NCI-H2196 treated with DMSO at 0.1 percent for 48 hours (cell line): ENCODE data around the gene TRIM9.

Source experiments
- DNase-seq: peaks from one replicate; lab custom pipeline; 2025; ENCODE audit not compliant: unreplicated experiment; lab: John Stamatoyannopoulos, UW

The TRIM9 gene

DNA sequence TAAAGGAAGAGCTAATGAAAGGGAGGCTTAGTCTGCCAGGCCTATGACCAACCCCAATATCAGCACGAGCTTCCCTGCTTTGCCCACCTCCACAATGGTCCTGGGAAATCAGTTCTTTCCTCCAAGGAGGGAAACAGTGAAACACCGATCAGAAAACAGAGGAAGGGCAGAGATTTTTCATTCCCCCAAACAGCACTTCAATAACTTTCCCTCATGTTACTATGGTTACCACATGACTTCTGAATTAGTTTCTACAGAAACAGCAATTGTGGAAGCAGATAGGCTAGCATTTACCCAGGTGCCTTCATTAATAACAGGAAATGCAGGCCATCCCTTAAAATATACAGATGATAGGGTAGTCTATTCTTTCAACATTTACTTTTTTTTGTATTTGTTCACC is 35.9 kb downstream of the TRIM9 start:
- no peak for DNase-seq

DNA sequence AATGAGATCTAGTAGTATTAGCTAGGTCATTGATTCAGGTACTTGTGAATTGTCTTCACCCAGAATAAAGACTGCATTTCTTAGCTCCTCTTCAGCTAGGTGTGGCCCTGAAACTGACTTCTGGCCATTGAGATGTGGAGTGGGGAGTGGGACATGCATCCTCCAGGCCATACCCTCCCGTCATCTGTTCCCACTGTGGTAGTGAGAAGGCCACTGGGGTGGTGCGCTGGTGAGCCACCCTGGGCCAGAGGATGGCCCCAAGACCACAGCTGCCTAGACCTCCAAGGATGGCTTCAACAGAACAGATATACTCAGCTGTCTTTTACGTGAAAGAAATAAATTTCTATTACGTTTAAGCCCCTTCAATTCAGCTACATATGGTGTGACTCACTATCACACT is 36.5 kb downstream of the TRIM9 start:
- no peak for DNase-seq

- no peak for DNase-seq
Measured at GRCh38 chr14:51056421-51056820, 38.5 kb downstream of the TRIM9 start.

DNA sequence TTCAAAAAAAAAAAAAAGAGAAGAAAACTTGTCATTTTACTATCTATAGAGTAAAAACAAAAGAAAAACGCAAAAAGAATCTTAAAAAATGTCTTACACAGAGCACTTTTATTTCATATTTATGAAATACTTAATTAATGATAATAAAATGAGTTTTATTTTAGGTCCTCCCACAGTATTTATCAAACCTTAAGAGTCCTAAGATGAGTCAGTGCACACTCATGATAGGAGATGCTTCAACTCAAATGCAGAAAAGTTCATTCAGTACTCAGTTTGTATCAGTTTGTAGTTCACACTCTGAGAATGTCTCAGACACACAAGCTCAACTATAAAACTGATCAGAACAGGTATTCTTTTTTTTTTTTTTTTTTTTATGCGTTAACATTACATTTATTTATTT is 41.7 kb downstream of the TRIM9 start:
- DNase-seq, result no peak

GRCh38 chr14:51044961-51045360 is 49.9 kb downstream of the TRIM9 start:
- DNase-seq, result no peak

- DNase-seq, result no peak
Measured at GRCh38 chr14:51041883-51042282, 53.0 kb downstream of the TRIM9 start.

DNA sequence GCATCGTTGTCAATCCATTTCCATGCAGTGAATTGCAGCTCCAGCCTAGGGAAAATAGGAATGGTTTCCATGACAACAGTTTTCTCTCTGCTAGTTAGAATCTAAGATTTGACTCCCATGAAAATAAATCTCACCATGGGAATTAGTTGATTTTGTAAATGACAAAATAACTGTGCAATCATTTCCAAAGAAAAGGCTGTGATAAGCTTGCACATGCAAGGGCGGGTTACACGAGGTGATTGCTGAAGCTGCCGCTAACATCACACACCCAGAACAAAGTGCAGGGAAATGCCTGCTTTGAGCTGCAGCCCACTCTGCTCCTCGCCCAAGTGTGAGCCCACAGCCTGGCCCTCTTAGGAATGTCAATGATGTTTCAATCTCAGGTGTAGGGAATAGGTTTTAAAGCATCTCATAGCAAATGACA is 53.8 kb downstream of the TRIM9 start:
- no peak for DNase-seq

DNA sequence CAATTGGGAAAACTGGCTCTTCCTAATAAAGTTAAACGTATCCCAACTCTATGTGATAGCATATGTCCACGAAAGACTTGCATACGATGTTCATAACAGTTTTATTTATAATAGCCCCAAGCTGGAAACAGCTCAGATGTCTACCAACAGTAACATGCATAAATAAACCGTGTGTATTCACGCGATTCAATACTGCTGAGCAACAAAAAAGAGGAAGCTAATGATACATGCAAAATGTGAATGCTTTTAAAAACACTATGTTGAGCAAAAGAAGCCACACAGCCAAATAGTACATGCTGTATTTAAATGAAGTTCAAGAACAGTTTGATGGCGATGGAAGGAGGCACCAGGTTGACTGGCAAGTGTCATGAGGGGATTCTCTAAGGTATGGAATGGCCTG is 55.7 kb downstream of the TRIM9 start:
- DNase-seq, result no peak

- DNase-seq, result no peak
Measured at GRCh38 chr14:51035611-51036192, 59.2 kb downstream of the TRIM9 start.

DNA sequence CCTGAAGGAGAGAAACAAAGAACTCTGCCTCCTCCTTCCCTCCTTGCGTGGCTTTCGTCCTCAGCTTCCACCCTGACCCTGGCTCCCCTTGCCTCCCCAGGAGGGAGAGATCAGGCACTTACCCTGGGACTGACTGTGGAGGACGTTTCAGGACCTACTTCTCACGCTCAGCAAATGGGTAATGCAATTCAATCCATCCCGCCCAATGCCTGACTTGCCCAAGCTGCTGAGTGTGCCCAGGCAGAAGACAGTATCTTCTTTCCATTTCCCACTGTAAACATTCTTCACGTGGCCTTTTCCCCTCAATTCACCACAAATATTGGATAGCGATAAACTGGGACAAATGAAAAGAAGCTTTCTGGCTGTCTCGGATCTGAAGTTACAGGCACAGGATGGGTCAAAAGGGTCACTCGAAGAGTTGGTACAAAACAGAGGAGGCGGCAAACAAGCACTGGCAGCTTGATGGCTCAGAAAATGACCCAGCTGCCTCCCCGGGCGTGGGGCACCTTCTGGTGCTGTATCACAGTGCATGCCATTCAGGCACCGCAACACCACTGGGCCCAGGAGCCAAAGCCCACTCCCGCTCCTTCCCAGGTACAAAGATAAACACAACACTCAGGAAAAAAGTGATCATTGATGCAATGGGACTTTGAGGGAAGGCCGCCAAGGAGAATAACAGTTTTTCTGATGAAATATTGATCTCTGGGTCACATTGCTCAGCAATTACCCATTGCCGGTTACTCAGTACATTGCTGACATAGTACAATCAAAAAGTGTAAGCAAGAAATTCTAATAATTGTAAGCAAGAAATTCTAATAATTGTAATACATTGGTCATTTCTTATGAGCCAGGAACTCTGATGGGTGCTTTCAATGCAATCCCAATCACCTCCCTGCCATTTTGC is 65.8 kb downstream of the TRIM9 start:
- DNase-seq, result no peak

- DNase-seq, result no peak
Measured at GRCh38 chr14:51028361-51028760, 66.5 kb downstream of the TRIM9 start.

- no peak for DNase-seq
Measured at GRCh38 chr14:51024377-51024776, 70.5 kb downstream of the TRIM9 start.

DNA sequence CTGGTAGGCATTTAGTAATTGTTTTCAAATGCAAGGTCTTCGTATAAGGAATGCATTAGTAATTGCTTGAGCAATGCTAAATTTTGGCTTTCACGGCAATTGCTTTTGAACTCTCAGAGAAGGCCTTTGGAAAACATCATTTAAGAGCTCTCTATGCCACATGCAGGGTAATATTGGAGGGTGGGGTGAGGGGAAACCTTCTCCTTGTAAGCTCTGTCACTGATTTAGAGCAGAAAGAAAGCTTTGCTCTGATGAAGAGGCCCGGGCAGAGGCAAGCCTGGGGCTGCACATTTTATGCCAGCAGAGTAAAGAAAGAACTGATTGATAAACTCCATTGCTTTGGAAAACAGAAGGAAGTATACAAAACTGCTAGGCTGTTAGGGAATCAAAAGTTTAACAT is 70.9 kb downstream of the TRIM9 start:
- DNase-seq, result no peak

- DNase-seq, result no peak
Measured at GRCh38 chr14:51022769-51023168, 72.1 kb downstream of the TRIM9 start.

DNA sequence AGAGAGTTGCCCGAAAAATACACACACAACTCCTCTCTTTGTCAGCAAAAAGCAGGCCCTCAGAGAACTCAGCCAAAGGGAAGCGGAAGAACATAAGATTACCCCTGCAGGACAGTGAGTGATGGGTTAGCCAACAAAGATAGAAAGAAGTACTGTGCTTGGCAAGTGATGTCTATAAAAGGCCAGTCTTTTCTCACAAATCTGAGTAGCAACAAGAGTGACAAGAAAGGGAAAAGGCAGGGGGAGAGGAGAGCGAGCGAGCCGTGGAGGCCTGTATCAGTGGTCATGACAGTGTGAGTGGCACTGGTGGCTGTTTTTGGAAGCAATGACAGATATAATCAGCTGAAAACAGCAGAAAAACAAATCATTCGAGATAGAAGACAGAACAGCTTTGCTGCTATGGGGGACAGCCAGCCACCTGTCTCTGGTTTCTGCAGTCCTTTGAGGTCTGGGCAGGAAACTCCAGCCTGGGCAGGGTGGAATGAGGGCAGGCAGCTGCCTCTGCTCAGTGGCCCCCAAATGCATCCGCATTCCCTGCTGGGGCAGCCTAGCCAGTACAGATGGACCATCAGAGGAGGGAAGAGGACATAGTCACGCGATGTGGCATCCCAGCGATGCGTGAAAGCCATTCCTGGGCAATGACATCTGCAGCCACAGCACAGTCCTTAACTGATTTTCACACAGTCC is 74.7 kb downstream of the TRIM9 start:
- DNase-seq, result no peak

GRCh38 chr14:51019089-51019488 is 75.8 kb downstream of the TRIM9 start:
- no peak for DNase-seq

DNA sequence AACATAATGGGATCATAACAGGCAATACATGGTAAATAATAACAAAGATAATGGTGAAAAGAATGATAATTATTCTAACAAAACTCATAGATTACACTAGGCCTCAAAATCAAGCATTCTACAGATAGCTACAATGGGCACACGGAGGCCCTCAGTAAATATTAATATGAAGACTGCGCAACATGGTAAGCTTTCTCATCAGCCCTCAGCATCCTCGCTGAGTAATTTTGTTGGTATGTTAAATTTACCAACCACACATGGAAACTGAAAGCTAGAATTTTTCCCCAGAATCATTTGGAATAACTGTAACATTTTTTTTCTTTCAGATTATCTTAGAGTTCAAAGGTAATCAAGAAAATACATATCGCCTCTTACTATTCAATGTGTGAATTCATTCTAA is 76.4 kb downstream of the TRIM9 start:
- no peak for DNase-seq

DNA sequence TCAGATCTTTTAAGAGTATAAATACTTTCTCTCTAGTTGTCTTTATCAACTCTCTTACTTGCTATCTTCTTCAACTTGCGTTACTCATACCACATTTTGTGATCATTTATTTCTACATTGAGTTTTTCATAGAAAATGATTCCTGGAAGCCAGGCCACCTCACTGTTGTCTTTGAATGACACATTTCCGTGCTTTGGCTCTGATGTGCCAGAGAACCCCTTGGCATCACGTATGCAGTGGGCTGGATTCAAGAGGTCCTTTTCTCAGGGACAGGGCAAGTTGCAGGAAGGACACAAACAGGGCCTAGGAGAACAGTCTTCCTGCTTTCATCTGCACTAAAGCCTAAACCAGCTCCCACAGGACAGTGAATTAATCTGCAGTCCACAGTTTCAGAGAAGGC is 80.3 kb downstream of the TRIM9 start:
- DNase-seq, result no peak

GRCh38 chr14:51014086-51014485 is 80.8 kb downstream of the TRIM9 start:
- no peak for DNase-seq

DNA sequence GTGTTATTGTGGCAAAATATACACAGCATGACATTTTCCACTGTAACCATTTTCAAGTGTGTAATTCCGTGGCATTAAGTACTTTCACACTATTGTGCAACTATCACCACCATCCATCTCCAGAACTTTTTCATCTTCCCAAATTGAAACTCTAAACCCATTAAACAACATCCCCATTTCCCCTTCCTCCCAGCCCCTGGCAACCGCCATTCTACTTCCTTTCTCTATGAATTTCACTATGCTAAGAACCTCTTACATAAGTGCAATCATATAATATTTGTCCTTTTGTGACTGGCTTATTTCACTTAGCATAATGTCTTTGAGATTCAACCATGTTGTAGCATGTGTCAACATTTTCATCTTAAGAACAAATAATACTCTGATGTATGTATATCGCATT is 82.8 kb downstream of the TRIM9 start:
- no peak for DNase-seq

GRCh38 chr14:51008446-51008845 is 86.5 kb downstream of the TRIM9 start:
- DNase-seq, result no peak

GRCh38 chr14:51006781-51007211 is 88.1 kb downstream of the TRIM9 start:
- no peak for DNase-seq
